SIG-M5 (cell line): ENCODE data around the gene NIPBL.
"Not testable (repeated sequence)": the region's sequence is repeated elsewhere in the genome, so short reads cannot be mapped to it uniquely, and the experiment has no call there.

ENCODE experiments used
- DNase-seq: peaks from one replicate; lab custom pipeline; 2025; lab: John Stamatoyannopoulos, UW

Gene NIPBL

DNA sequence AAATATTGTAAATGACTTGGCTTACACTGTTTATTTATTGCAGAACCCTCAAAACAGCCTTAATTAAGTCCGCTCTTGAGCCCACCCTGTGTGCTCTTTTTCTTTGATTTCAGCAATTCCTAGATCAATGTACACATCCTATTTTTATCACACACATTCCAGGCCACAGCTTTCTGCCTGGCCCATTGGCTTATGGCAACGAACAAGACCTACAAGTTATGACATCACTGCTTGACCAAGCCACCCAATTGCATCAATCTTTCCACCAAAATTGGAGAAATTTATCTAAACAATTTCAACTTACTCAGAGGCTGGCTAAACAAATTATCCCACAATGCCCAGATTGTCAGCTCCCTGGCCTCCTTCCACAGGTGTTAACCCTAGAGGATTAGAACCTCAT, 214.2 kb downstream of the NIPBL start:
- no peak for DNase-seq

GRCh38 chr5:37093795-37094194, 217.2 kb downstream of the NIPBL start:
- DNase-seq, result not testable (repeated sequence)

DNA sequence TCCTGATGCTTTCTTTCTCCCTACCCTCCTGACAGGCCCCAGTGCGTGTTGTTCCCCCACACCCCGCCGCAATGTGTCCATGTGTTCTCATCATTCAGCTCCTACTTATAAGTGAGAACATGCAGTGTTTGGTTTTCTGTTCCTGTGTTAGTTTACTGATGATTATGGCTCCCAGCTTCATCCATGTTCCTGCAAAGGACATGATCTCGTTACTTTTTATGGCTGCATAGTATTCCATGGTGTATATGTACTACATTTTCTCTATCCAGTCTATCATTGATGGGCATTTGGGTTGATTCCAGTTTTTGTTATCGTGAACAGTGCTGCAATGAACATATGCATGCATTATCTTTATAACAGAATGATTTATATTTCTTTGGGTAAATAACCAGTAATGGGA, 222.7 kb downstream of the NIPBL start:
- DNase-seq, result not testable (repeated sequence)

DNA sequence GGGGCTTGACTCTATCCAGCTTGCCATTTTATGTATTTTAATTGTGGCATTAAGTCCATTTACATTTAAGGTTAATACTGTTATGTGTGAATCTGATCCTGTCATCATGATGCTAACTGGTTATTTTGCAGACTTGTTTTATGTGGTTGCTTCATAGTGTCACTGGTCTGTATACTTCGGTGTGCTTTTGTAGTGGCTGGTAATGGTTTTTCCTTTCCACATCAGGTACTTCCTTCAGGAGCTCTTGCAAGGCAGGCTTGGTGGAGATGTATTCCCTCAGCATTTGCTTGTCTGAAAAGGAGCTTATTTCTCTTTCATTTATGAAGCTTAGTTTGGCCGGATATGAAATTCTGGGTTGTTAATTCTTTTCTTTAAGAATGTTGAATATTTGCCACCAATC, 226.7 kb downstream of the NIPBL start:
- no peak for DNase-seq

DNA sequence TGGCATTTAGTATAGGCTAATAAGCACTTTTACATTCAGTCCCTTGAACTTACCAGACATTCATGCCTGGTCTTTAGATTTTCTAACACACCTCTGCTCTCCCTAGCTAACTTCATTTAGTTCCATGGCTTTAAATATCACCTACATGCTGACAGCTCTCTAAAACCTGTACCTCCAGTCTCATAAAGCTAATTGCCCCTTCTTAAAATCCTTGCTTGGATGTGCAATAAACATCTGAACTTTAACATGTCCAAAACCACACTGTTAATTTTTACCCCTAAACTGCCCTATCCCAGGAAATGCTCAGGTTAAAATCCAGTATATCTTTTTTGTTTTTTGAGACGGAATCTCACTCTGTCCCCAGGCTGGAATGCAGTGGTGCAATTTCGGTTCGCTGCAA, 232.8 kb downstream of the NIPBL start:
- DNase-seq, result no peak

GRCh38 chr5:37110135-37110534, 233.6 kb downstream of the NIPBL start:
- no peak for DNase-seq

- DNase-seq, result no peak
Observed at GRCh38 chr5:37111426-37112382, 235.1 kb downstream of the NIPBL start.

- no peak for DNase-seq
Observed at GRCh38 chr5:37112383-37112991, 235.9 kb downstream of the NIPBL start.
